ENCODE measurements around the gene PRX. TPM values are rescaled to one million over a fixed set of nuclear protein-coding genes. Genes with fewer than 3 reads are reported as not detected.
A peak's percentile ranks its signal among the peaks of the same experiment; 100 is the strongest.

The PRX gene
- total RNA-seq, 4 donors from 2014 or later = 1.5 to 5.0 (median 2.6) TPM

DNA sequence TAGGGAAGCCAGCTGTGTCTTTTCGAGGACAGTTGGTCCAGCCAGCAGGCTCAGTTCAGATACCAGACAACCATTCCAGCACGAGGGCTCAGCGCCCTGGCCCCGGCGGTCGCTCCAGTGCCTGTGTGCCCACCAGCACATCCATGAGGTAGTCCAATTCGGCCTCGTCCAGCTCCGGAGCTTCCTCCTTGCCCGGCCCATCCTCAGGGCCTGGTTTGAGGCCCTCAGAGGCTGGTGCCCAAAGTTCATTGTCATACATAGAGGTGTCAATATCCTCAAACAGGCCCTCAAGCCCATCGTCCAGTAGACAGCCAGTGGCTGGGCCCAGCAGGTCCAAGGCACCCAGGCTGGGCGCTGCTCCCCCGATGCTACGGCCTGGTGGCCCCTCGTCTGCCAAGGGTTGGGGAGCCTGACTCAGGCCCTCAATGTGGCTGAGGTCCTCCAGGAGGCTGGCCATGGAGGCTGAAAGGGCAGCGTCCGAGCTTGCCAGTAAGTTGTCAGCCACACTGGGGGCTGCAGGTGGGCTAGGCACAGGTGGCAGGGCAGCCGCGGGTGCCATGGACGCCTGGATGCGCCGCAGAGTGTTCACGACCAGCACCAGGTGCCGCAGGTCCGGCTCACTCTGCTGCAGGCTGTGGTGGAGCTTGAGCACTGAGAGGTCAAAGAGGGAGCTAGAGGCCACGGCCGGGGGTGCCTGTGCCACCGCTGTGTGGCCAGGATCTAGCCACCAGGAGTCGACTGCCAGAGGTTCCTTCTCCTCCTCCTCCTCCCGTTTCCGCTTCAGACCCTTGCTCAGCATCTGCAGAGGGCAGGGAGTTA is 9.8 kb upstream of the PRX start:
- Histone ChIP-seq H3K4me3 (no peak overlapping the region), H3K27ac (peak overlapping the region; percentile 97 to 100 (median 98)), H3K9me3 (no peaks in the 10 kb centered on the region), H3K27me3 (no peaks in the 10 kb centered on the region), H3K36me3 (peaks cover 0 to 10% (median 0%) of the 10 kb centered on the region in 4 donors), H3K4me1 (peaks cover 23 to 51% (median 37%) of the 10 kb centered on the region in 4 donors)
- TF ChIP-seq, protein P1, sequence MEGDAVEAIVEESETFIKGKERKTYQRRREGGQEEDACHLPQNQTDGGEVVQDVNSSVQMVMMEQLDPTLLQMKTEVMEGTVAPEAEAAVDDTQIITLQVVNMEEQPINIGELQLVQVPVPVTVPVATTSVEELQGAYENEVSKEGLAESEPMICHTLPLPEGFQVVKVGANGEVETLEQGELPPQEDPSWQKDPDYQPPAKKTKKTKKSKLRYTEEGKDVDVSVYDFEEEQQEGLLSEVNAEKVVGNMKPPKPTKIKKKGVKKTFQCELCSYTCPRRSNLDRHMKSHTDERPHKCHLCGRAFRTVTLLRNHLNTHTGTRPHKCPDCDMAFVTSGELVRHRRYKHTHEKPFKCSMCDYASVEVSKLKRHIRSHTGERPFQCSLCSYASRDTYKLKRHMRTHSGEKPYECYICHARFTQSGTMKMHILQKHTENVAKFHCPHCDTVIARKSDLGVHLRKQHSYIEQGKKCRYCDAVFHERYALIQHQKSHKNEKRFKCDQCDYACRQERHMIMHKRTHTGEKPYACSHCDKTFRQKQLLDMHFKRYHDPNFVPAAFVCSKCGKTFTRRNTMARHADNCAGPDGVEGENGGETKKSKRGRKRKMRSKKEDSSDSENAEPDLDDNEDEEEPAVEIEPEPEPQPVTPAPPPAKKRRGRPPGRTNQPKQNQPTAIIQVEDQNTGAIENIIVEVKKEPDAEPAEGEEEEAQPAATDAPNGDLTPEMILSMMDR (IDR thresholded peaks at IDR 0.05) = no peak
- TF ChIP-seq POLR2A (IDR thresholded peaks at IDR 0.05) = no peak
- no peak for TF ChIP-seq POLR2AphosphoS5 (IDR thresholded peaks at IDR 0.05)
- no peak for TF ChIP-seq EP300 (IDR thresholded peaks at IDR 0.05; ENCODE audit: low read depth)
- no peak for DNase-seq
- WGBS, 2 donors (ENCODE audit: low coverage in 1 of 2) = 90 to 93% methylated on average over 6 to 24 of the region's 31 CpGs
- in situ Hi-C loops (cut with MboI; ENCODE audit: low pct_ligation_motif_present in 1 of 4, low pct_unique_long_range_greater_than_20kb in 1 of 4, low sequenced_read_pairs in 3 of 4) = loop anchor here in 2 of 4 donors (10.0 to 25.0 kb wide), 2 partner anchors 136 to 138 kb away; partner anchors contain the start of gene AKT2 (in 2 of the 2)
- intact Hi-C loops (cut with DNase I; ENCODE audit: low total_unique reads) = loop anchor here (1.0 kb wide), 1 partner anchor 44 kb away; the partner anchor contains the start of gene SPTBN4

DNA sequence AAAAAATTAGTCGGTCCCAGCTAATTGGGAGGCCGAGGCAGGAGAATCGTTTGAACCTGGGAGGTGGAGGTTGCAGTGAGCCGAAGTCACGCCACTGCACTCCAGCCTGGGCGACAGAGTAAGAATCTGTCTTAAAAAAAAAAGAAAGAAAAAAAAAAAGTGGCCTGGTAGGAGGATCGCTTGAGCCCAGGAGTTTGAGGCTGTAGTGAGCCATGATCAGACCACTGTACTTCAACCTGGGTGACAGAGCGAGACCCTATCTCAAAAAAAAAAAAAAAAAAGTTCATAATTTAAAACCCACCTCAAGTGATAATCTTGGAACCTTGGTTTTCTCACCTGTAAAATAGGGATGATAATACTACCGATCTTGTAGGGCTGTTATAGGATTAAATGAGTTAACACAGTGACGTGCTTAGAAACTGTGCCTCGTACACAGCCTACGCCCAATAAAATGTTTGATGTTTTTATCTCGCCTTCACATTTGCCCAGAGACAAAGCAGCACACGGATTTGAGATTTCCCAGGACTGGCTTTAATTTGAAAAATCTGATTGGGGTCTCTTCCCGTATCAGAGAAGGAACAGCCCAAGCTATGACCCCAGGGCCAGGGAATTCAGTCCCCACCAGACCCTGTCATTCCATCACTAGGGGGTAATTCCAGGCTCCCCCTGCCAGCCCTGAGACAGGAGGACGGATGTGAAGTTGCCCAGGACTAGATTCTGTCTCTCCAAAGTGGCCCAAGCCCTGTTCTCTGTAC is 9.0 kb upstream of the PRX start:
- in situ Hi-C loops (cut with MboI; ENCODE audit: low pct_ligation_motif_present in 1 of 4, low pct_unique_long_range_greater_than_20kb in 1 of 4, low sequenced_read_pairs in 3 of 4) (loop anchor here in 2 of 4 donors (10.0 to 25.0 kb wide), 2 partner anchors 135 to 137 kb away; partner anchors contain the start of gene AKT2 (in 2 of the 2)), intact Hi-C loops (cut with DNase I; ENCODE audit: low total_unique reads) (no loop called here)
- H3K9me3 ChIP-seq = no peaks in the 10 kb centered on the region
- TF ChIP-seq POLR2A (IDR thresholded peaks at IDR 0.05) = no peak
- TF ChIP-seq, protein P1 (IDR thresholded peaks at IDR 0.05) = no peak
- TF ChIP-seq EP300 (IDR thresholded peaks at IDR 0.05; ENCODE audit: low read depth) = no peak
- TF ChIP-seq POLR2AphosphoS5 (IDR thresholded peaks at IDR 0.05) = no peak
- H3K4me1 ChIP-seq = peaks cover 23 to 53% (median 36%) of the 10 kb centered on the region in 4 donors
- WGBS, 2 donors (ENCODE audit: low coverage in 1 of 2) = 61 to 66% methylated on average over 7 to 15 of the region's 16 CpGs
- H3K27ac ChIP-seq = peak overlapping the region; percentile 97 to 100 (median 98)
- H3K4me3 ChIP-seq = peak overlapping the region in 2 of 4 donors; percentile 54 to 61
- no peak for DNase-seq
- no peaks in the 10 kb centered on the region for H3K27me3 ChIP-seq
- H3K36me3 ChIP-seq = peaks cover 0 to 10% (median 0%) of the 10 kb centered on the region in 4 donors

DNA sequence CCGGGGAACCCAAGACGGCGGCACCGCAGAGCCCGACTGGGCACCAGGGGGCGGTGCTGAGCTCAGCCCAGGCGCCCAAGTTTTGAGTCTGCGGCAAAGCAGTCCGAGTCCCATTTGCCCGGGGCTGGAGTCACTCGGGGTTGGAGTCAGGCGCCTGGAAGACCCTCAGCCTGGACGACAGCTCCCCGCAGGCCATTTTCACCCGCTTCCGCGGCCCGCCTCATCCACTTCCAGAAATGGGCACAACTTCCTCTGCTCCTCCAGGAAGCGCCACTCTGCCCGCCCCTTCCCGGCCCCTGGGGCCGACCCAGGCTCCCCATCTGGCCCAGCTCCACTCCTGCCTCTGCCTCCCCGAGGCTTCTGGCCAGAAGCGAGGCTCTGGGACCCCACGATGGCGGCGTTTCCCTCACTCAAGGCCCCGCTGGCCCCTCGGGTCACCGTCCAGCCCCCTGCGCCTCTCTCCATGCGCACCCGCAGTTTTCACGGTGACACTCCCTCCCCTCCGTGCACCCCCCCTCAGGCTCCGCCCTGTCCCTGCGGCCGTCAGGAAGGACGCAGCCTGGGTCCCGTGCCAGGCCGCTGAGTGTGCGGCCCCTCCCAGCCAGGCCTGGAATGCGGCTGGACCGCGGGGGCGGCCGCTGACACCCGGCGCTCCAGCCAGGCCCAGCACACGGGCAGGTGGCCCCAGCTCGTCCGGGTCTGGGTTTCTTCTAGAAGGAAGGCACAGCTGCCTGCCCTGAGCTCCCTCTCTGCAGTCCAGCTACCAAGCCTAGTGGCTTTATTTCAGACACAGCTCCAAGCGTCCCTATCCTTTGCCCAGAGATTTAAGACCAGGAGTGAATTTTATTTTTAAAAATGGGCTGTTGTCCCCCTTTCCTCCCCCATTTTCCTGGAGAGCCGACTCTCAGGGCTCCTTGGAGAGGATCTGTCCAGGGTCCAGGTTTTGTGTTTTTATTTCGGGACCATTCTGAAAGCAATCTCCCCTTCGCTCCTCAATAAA is 7.9 kb upstream of the PRX start:
- intact Hi-C loops (cut with DNase I; ENCODE audit: low total_unique reads) = no loop called here

More for the DNA sequence above, 7.9 kb upstream of the PRX start:
- 2 to 11% methylated on average over 3 to 49 of the region's 56 CpGs for WGBS, 2 donors (ENCODE audit: low coverage in 1 of 2)
- H3K27ac ChIP-seq = peak overlapping the region; percentile 97 to 100 (median 98)
- TF ChIP-seq POLR2AphosphoS5 (IDR thresholded peaks at IDR 0.05) (peak; percentile 94 to 97 (median 97)), POLR2A (IDR thresholded peaks at IDR 0.05) (peak; percentile 98), EP300 (IDR thresholded peaks at IDR 0.05; ENCODE audit: low read depth) (peak; percentile 57)
- TF ChIP-seq, protein P1 (IDR thresholded peaks at IDR 0.05) = peak; percentile 91 to 97 (median 97)
- peak; percentile 96 for DNase-seq
- peaks cover 23 to 52% (median 31%) of the 10 kb centered on the region in 4 donors for H3K4me1 ChIP-seq
- no peaks in the 10 kb centered on the region for H3K9me3 ChIP-seq
- in situ Hi-C loops (cut with MboI; ENCODE audit: low pct_ligation_motif_present in 1 of 4, low pct_unique_long_range_greater_than_20kb in 1 of 4, low sequenced_read_pairs in 3 of 4) = loop anchor here in 2 of 4 donors (10.0 to 25.0 kb wide), 2 partner anchors 134 to 136 kb away; partner anchors contain the start of gene AKT2 (in 2 of the 2)
- H3K36me3 ChIP-seq = peaks cover 0 to 10% (median 0%) of the 10 kb centered on the region in 4 donors
- peak overlapping the region; percentile 54 to 74 (median 60) for H3K4me3 ChIP-seq
- no peaks in the 10 kb centered on the region for H3K27me3 ChIP-seq

Data from transverse colon (tissue), 4 donors.